Stimulated activated CD8-positive, alpha-beta memory T cell treated with anti-CD3 and anti-CD28 coated beads, Interleukin-15, amount 100 ng/mL, for 48 hours (primary cell): ENCODE measurements around the gene PAX6.

Experiments used
- DNase-seq, 2 donors: peaks; one replicate each; pipeline ENCODE4 v3.0.0-alpha.2; 2020; ENCODE audit warnings: low read depth in 2 of 2

Gene PAX6

GRCh38 chr11:31798057-31798553 is 13.0 kb downstream of the PAX6 start:
- DNase-seq: no peak

GRCh38 chr11:31797190-31798056 is 13.7 kb downstream of the PAX6 start:
- DNase-seq: no peak

- DNase-seq: no peak
Measured at GRCh38 chr11:31796499-31797189, 14.5 kb downstream of the PAX6 start.

GRCh38 chr11:31795706-31796498 is 15.2 kb downstream of the PAX6 start:
- DNase-seq: no peak

- DNase-seq: no peak
Measured at GRCh38 chr11:31794548-31794947, 16.6 kb downstream of the PAX6 start.

- DNase-seq: no peak
Measured at GRCh38 chr11:31793264-31793663, 17.9 kb downstream of the PAX6 start.

GRCh38 chr11:31792456-31792855 is 18.7 kb downstream of the PAX6 start:
- no peak for DNase-seq

- no peak for DNase-seq
Measured at GRCh38 chr11:31792036-31792435, 19.1 kb downstream of the PAX6 start.

- DNase-seq: no peak
Measured at GRCh38 chr11:31790649-31791048, 20.5 kb downstream of the PAX6 start.

GRCh38 chr11:31788085-31788484 is 23.0 kb downstream of the PAX6 start:
- DNase-seq: no peak

- DNase-seq: no peak
Measured at GRCh38 chr11:31786996-31787685, 24.0 kb downstream of the PAX6 start.

GRCh38 chr11:31784611-31785010 is 26.5 kb downstream of the PAX6 start:
- DNase-seq: no peak

GRCh38 chr11:31783252-31783651 is 27.9 kb downstream of the PAX6 start:
- DNase-seq: no peak

GRCh38 chr11:31782257-31782656 is 28.9 kb downstream of the PAX6 start:
- DNase-seq: no peak

- DNase-seq: no peak
Measured at GRCh38 chr11:31780480-31780971, 30.6 kb downstream of the PAX6 start.

- no peak for DNase-seq
Measured at GRCh38 chr11:31780078-31780477, 31.0 kb downstream of the PAX6 start.

- no peak for DNase-seq
Measured at GRCh38 chr11:31779374-31779791, 31.7 kb downstream of the PAX6 start.

GRCh38 chr11:31772412-31772811 is 38.7 kb downstream of the PAX6 start:
- no peak for DNase-seq

GRCh38 chr11:31770011-31770700 is 41.0 kb downstream of the PAX6 start:
- no peak for DNase-seq

GRCh38 chr11:31768749-31769640 is 42.1 kb downstream of the PAX6 start:
- no peak for DNase-seq
